22Rv1 (cell line): ENCODE data around the gene EYA2.

ENCODE experiments used
- H3K27ac ChIP-seq: fragments of 450-650 bp; 2 replicates; pipeline ENCODE4 v1.5.1; 2017
- ZFX ChIP-seq: fragments of 450-650 bp; IDR thresholded peaks from 2 replicates; pipeline ENCODE4 v1.6.1; 2017; ENCODE audit warnings: antibody characterized with exemption, borderline replicate concordance
- TF ChIP-seq, protein P1 (sequence below): fragments of 450-650 bp; IDR thresholded peaks from 2 replicates; pipeline ENCODE4 v1.5.1; 2017; ENCODE audit warnings: mild to moderate bottlenecking

Gene EYA2

GRCh38 chr20:47160240-47160639 is 265.6 kb downstream of the EYA2 start:
- H3K27ac ChIP-seq, result no peak overlapping the region
- no peak for TF ChIP-seq ZFX
- TF ChIP-seq, protein P1, sequence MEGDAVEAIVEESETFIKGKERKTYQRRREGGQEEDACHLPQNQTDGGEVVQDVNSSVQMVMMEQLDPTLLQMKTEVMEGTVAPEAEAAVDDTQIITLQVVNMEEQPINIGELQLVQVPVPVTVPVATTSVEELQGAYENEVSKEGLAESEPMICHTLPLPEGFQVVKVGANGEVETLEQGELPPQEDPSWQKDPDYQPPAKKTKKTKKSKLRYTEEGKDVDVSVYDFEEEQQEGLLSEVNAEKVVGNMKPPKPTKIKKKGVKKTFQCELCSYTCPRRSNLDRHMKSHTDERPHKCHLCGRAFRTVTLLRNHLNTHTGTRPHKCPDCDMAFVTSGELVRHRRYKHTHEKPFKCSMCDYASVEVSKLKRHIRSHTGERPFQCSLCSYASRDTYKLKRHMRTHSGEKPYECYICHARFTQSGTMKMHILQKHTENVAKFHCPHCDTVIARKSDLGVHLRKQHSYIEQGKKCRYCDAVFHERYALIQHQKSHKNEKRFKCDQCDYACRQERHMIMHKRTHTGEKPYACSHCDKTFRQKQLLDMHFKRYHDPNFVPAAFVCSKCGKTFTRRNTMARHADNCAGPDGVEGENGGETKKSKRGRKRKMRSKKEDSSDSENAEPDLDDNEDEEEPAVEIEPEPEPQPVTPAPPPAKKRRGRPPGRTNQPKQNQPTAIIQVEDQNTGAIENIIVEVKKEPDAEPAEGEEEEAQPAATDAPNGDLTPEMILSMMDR, result no peak

- no peak for TF ChIP-seq ZFX
- no peak overlapping the region for H3K27ac ChIP-seq
Measured at GRCh38 chr20:47160992-47161391, 266.3 kb downstream of the EYA2 start.

DNA sequence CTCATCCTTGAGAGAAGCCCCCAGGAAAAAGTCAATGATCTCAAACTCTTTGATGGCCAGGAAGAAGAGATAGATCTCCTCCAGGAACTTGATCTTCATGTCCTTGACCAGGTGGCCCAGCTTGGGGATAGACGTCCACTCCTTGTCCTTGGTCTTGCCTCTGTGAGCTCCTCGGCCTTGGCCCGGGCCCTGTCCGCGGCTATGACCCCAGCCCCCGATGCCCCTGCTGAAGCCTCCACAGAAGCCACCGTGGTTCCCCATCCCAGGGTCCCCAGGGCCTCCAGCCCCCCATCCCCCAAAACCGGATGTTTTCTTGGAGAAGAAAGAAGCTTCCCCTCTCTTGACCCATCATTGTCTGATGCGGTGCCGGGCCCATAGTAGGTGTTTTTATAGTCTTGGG is 266.8 kb downstream of the EYA2 start:
- TF ChIP-seq ZFX, result no peak
- TF ChIP-seq, protein P1, result no peak
- H3K27ac ChIP-seq, result no peak overlapping the region

- no peak overlapping the region for H3K27ac ChIP-seq
- no peak for TF ChIP-seq ZFX
- TF ChIP-seq, protein P1, result no peak
Measured at GRCh38 chr20:47164140-47164539, 269.5 kb downstream of the EYA2 start.

DNA sequence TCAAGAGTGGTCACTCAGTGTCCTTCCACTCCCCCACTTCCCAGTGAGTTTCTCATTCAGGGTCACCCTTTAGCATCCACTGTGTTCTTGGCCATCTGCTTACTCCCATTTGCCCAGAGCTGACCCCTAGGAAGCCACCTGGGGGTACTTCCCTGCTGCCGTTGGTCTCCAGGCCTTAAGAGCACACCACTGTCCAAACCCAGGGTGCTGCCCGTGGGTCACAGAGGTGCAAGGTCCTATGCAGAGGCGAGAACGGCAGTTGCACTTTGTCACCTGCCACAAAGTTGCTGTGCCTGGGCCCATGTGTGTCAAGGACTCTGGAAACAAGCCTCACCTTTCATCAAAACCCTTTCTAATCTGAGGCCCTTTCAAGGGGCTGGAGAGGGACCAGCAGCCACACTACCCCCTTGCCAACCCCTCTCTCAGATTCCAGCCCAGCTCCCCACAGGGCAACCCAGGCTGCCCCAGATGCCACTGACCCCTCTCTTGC is 270.8 kb downstream of the EYA2 start:
- no peak overlapping the region for H3K27ac ChIP-seq
- TF ChIP-seq, protein P1, result no peak
- TF ChIP-seq ZFX, result no peak

DNA sequence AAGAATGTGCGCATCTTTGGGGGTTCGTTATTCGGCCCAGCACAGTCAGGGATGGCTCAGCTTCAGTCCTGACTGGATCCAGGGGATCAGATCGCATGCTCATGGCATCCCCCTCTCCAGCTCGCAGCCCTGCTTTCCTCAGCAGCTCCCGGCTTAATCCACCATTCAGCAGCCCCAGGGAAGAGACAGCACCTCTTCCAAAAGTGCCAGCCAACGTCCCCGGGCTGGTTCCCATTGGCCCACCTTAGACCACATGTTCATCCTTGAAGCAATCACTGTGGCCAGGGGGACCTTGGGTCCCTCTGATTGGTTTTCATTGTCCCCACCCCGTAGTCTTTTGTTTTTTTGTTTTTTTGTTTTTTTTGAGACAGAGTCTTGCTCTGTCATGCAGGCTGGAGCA is 273.2 kb downstream of the EYA2 start:
- TF ChIP-seq, protein P1, result no peak
- no peak for TF ChIP-seq ZFX
- H3K27ac ChIP-seq, result no peak overlapping the region

DNA sequence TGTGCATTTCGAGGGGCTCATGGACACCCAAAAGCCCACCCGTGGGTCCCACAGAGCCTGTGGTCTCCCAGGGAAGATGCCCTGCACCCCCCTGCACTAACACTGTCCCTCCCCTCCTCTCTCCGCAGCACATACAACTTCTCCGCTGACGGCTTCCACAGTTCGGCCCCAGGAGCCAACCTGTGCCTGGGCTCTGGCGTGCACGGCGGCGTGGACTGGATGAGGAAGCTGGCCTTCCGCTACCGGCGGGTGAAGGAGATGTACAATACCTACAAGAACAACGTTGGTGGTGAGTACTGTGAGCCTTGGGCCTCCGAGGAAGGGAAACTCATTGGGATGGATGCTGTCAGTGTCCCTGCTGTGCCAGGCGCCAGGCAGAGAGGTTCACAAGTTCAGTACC is 277.9 kb downstream of the EYA2 start:
- TF ChIP-seq ZFX, result no peak
- TF ChIP-seq, protein P1, result no peak
- no peak overlapping the region for H3K27ac ChIP-seq

DNA sequence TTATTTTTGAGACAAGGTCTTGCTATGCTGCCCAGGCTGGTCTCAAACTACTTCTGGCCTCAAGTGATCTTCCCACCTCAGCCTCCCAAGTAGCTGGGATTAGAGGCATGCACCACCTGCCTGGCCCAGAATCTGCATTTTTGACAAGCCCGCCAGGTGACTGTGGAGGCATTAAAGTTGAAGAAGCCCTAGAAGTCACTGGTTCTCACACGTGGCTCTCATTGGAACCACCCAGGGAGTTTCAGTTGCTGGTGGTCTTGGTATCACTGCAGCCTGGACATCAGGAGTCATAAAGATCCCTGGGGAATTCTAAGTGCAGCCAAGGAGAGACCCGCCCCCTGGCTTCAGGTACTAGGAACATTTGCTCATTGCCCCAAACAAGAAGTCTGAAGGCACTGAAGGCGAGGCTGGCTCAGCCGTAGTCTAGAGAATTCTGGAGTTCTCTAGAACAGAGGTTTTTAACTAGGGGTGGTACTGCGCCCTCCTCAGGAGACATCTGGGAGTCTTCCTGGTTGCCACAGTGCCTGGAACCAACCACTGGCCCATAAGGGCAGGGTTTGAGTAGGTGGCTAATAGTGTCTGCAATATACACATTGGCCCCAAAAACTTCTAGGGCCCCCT is 279.1 kb downstream of the EYA2 start:
- no peak for TF ChIP-seq ZFX
- TF ChIP-seq, protein P1, result no peak
- H3K27ac ChIP-seq, result no peak overlapping the region
